Right lobe of liver (tissue), 4 donors: Measurements from ENCODE around the gene FOSB.

Source experiments
- CTCF ChIP-seq, 4 donors: fragments of 200-600 bp in 3 of 4; fragments of 450-650 bp in 1 of 4; IDR thresholded peaks; one replicate each; pipeline versions ENCODE4 v1.5.1 to v1.8.0; 2016 to 2022; ENCODE audit warnings: antibody characterized with exemption in 4 of 4, mild to moderate bottlenecking in 2 of 4
- POLR2A ChIP-seq: fragments of 450-650 bp; IDR thresholded peaks from one replicate; pipeline ENCODE4 v1.6.1; 2017; ENCODE audit warnings: antibody characterized with exemption, mild to moderate bottlenecking
- donor health status: DM: no; HTN: no; CAD: no.
- donor health status: DM: no; HTN: no; CAD: no.
- donor health status: DM: no; HTN: yes; CAD: no.

DNA sequence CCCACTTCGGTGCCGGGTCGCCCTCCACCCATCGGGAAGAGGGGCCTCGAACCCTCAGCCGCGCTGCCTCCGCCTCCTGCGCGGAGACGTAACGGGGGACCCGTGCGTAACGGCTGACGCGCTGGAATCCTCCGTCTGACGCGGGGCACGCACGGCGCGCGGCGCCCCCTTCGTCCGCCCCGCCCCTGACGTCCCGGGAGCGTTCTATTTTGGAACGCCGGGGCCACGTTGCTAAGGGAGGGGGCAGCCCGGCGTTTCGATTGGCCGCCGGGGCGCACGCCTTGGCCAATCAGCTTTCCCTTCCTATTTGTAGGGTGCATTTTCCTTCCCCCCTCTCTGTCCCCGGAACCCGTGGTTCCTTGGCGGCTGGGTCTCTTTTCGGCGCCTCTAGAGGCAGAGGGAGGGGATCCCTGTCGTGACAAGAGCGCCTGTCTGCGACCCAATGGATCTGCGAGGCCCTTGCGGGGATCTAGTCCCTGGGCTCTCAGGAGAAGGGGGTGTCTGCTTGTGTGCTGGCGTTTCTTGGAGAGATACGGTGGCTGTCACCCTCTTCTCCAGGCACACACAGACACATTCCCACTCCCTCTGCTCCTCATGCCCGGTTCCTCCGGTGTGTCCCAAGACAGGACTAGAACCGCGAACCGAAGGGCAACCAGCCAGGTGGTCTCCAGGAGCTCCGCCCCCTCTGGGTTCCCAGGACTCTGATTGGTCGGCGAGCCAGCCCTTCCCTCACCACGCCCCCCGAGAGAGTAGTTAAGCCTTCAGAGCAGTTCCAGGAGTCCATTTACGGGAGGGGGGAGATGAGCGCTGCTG lies 1.5 kb downstream of the FOSB start:
- TF ChIP-seq CTCF (IDR thresholded peaks at IDR 0.05) (no peak), POLR2A (peak; percentile 43)
